ENCODE results near the gene TMC6. TPM values are rescaled to one million over a fixed set of nuclear protein-coding genes. Genes with fewer than 3 reads are reported as not detected.

The TMC6 gene
- total and polyA plus RNA-seq, 2 of the 4 experiments (the other 2 are of a cell fraction) = 0.19 TPM; not detected in 1

DNA sequence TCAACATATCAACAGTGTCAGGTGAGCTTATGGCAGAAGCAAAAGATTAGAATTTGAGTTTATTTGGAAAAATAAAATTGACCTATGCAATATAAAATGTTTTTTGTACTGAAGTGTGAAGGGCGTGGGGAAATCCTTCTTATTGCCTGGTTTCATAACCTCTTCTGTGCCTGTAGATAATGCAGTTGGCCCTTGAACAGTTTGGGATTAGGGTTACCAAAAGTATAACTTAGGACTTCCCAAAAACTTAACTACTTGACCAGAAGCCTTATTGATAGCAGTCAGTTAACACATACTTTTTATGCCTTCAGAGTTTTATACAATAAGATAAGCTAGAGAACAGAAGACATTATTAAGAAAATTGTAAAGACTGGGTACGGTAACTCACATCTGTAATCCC lies 66.0 kb downstream of the TMC6 start:
- H3K18ac ChIP-seq (ENCODE audit: low read depth, low read length) = no peak overlapping the region
- BruUV-seq (replicated peaks) = no TSS peak
- H3K56ac ChIP-seq (ENCODE audit: extremely low read depth, insufficient read depth, low read length) = no peak overlapping the region
- no peak overlapping the region for H3K4ac ChIP-seq (ENCODE audit: low read depth, low read length)
- H3K9me1 ChIP-seq (ENCODE audit: insufficient read depth, low read length) = peaks cover 5% of the 10 kb centered on the region; the same call in 1 of the 2 replicates
- in situ Hi-C loops (cut with MboI; ENCODE audit: low sequenced_read_pairs) = no loop called here
- peaks cover 5% of the 10 kb centered on the region for H3K36me3 ChIP-seq (ENCODE audit: control insufficient read depth, insufficient read depth, low read length)
- no peak overlapping the region for H3K27ac ChIP-seq (ENCODE audit: insufficient read depth, low read length)
- no peak overlapping the region for H3K4me3 ChIP-seq (ENCODE audit: insufficient read depth, low read depth, low read length)
- ATAC-seq (ENCODE audit: low read depth) (no peak), DNase-seq (no peak)
- peaks cover 0 to 18% of the 10 kb centered on the region in 2 experiments; a peak in 3 of 4 replicates for H3K79me1 ChIP-seq (ENCODE audit: low read depth in 1 of 2, low read length in 2 of 2)
- no peak overlapping the region for H4K5ac ChIP-seq (ENCODE audit: low read depth, low read length)
- H2BK15ac ChIP-seq (ENCODE audit: low read depth, low read length) = no peak overlapping the region
- intact Hi-C loops (cut with micrococcal nuclease) = no loop called here
- no CpG with 5 or more reads among the region's 2 CpGs for WGBS, 2 experiments (ENCODE audit: extremely low coverage in 2 of 2, insufficient read length in 1 of 2)
- H3K4me2 ChIP-seq (ENCODE audit: low read depth, low read length) = no peak overlapping the region
- ChIA-PET CTCF (interaction anchor here (0.6 to 0.7 kb wide), 2 partner anchors 383 to 1441 kb away, joined by 3 to 5 read pairs; no protein-coding TSS in a partner anchor), POLR2A (ENCODE audit: unreplicated experiment) (no interaction called here)
- H2AK9ac ChIP-seq (replicated peaks; ENCODE audit: low read depth, low read length, poor library complexity) = no peak overlapping the region
- H3K9ac ChIP-seq (ENCODE audit: low read depth, low read length) = no peak overlapping the region
- no peaks in the 10 kb centered on the region for H3K9me3 ChIP-seq (ENCODE audit: control insufficient read depth, insufficient read depth, low read length)
- dilution Hi-C loops (cut with HindIII; ENCODE audit: low sequenced_read_pairs, unreplicated experiment) = no loop called here
- H3K4me1 ChIP-seq (ENCODE audit: control insufficient read depth, insufficient read depth, low read length) = peaks cover 6% of the 10 kb centered on the region
- no peak overlapping the region for H2AFZ ChIP-seq (replicated peaks; ENCODE audit: low read length, poor library complexity)
- H2AK5ac ChIP-seq (ENCODE audit: low read depth, low read length) = no peak overlapping the region
- peaks cover 5% of the 10 kb centered on the region; the same call in 1 of the 2 replicates for H4K20me1 ChIP-seq (ENCODE audit: insufficient read depth, low read length)
- H3K14ac ChIP-seq (replicated peaks; ENCODE audit: low read depth, low read length) = no peak overlapping the region
- TF ChIP-seq CHD1 (IDR thresholded peaks at IDR 0.05; ENCODE audit: low read depth, low read length) (no peak), RFX5 (IDR thresholded peaks at IDR 0.05; ENCODE audit: low read depth, low read length) (no peak), MAFK (IDR thresholded peaks at IDR 0.05; ENCODE audit: low read depth, low read length) (no peak), POLR2A (IDR thresholded peaks at IDR 0.05; ENCODE audit: low read depth, low read length) (no peak), BHLHE40 (IDR thresholded peaks at IDR 0.05; ENCODE audit: low read depth, low read length) (no peak), CEBPB (IDR thresholded peaks at IDR 0.05; ENCODE audit: low read depth, low read length) (no peak), SMC3 (IDR thresholded peaks at IDR 0.05; ENCODE audit: low read depth, low read length) (no peak), NFE2L2 (IDR thresholded peaks at IDR 0.05; ENCODE audit: low read depth, low read length) (no peak), FOS (IDR thresholded peaks at IDR 0.05; ENCODE audit: low read depth, low read length) (no peak), RCOR1 (IDR thresholded peaks at IDR 0.05; ENCODE audit: insufficient replicate concordance, low read length) (no peak), USF2 (IDR thresholded peaks at IDR 0.05; ENCODE audit: low read depth, low read length) (no peak), RAD21 (IDR thresholded peaks at IDR 0.05; ENCODE audit: low read length) (no peak), MXI1 (IDR thresholded peaks at IDR 0.05; ENCODE audit: borderline replicate concordance, low read depth, low read length) (no peak), MAZ (IDR thresholded peaks at IDR 0.05; ENCODE audit: borderline replicate concordance, low read depth, low read length) (no peak), CTCF (conservative IDR thresholded peaks at IDR 0.05; ENCODE audit: low read depth, low read length) (no peak)
- TF ChIP-seq, protein P1, sequence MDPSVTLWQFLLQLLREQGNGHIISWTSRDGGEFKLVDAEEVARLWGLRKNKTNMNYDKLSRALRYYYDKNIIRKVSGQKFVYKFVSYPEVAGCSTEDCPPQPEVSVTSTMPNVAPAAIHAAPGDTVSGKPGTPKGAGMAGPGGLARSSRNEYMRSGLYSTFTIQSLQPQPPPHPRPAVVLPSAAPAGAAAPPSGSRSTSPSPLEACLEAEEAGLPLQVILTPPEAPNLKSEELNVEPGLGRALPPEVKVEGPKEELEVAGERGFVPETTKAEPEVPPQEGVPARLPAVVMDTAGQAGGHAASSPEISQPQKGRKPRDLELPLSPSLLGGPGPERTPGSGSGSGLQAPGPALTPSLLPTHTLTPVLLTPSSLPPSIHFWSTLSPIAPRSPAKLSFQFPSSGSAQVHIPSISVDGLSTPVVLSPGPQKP (IDR thresholded peaks at IDR 0.05; ENCODE audit: borderline replicate concordance, low read depth, low read length) = no peak
- H3K23ac ChIP-seq (ENCODE audit: low read depth, low read length) = no peak overlapping the region
- no peaks in the 10 kb centered on the region for H3K27me3 ChIP-seq (ENCODE audit: control insufficient read depth, insufficient read depth, low read length)
- H4K8ac ChIP-seq (ENCODE audit: low read depth in 2 of 2, low read length in 2 of 2) = no peak overlapping the region
- no peak overlapping the region for H2BK120ac ChIP-seq (ENCODE audit: low read depth, low read length)
- H4K91ac ChIP-seq (ENCODE audit: insufficient read depth, low read depth, low read length) = no peak overlapping the region
- no peak overlapping the region for H2BK20ac ChIP-seq (ENCODE audit: low read depth, low read length)
- H2BK5ac ChIP-seq (ENCODE audit: low read depth, low read length, poor library complexity, severe bottlenecking) = no peak overlapping the region

Data from IMR-90 (cell line).